Dedifferentiated amniotic fluid mesenchymal stem cell (primary cell): ENCODE data around the gene NOL4L.

Experiments used
- DNase-seq: peaks from one replicate; pipeline ENCODE4 v3.0.0-alpha.2; 2016; ENCODE audit errors: extremely low spot score

The NOL4L gene

DNA sequence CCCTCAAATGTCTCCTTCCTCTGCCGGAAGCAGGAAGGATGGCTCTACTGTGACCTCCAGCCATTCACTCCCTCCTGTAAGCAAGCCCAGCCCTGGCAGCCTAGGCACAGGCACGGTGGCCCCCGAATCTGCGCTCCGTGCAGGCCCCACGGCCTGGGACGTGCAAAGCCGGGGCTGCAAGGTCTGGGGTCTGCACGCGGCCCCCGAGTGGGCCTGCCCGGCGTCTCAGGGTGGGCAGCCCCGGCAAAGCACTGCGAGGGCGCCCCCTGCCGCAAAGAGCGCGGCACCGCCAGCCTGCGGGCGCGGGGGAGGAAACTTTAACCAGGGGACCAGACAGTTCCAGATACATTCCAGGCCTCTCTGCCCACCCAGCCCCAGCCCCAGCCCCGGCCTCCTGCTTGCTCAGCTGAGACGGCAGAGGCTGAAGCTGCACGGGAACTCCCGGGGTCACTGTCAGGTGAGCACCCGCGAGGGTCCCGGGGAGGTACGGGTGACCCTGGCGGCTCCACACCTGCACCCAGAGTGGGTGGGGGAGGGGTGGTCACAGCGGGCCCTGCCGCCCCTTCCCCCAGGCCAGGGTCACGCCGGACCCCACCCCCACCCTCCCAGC, 128.2 kb downstream of the NOL4L start:
- DNase-seq, result peak; percentile 19

DNA sequence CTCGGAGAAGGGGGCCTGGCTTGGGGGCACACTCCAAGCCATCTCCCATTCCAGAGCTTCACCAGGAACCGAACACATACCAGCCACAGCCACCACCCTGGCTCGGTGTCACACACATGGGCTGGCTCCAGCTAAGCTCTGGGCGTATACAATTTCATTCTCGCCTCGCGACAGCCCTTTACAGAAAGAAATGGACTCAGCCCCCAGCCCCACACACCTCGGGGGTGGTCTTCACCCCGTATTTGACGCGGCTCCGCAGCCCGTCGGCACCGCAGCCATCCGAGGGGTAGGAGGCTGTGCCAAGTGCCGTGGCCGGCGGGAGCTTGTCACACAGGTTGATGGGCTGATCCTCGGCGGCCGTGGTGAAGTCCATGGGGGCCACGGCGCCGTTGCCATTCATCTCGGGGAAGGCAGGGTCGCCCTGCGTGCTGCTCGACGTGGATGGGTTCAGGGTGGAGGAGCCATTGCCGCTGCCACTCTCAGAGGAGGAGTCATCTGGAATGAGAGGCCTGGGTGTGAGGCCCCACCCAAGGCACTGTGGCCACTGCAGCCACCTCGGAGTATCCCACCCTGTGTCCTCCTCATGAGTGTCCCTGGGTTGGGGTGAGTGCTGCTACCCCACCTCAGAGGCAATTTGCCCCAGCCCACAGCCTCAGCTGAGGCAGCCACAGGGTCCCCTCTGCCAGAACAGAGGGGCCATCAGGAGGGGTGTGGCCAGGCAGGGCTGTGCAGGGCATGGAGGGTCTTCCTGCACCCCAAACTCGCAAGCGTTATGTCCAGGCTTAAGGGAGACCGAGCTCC, 129.0 kb downstream of the NOL4L start:
- no peak for DNase-seq

DNA sequence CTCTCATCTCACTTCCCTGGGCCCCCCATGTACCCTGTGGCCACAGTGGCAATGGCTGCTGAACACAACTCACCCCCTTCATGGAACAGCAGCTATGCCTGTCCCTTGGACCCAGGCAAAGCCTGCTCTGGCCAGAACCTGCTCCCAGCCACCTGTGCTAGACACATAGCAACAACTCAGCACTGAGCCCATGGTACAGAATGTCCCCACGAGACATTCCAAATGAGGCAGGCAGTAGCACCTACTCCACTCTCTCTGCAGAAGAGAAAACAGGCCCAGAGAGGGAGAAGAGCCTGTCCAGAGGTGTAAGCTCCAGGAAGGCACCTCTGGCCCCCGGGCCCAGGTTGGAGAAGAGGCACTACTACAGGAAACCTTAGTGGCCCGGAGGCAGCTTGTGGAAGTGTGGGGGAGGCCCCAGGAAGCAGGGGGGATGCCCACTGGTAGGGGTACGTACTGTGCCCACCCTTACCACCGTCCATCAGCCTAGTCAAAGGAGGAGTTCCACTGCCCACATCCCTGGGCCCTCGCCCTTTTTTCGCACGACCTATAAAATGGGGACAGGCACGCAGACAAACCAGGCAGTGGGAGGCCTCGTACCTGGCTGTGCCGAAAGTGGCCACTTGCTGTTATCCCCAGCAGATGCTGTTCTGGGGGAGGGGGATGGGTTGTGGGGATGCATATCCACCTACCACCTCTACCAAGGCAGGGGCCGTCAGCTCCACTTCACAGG, 129.8 kb downstream of the NOL4L start:
- DNase-seq, result no peak

DNA sequence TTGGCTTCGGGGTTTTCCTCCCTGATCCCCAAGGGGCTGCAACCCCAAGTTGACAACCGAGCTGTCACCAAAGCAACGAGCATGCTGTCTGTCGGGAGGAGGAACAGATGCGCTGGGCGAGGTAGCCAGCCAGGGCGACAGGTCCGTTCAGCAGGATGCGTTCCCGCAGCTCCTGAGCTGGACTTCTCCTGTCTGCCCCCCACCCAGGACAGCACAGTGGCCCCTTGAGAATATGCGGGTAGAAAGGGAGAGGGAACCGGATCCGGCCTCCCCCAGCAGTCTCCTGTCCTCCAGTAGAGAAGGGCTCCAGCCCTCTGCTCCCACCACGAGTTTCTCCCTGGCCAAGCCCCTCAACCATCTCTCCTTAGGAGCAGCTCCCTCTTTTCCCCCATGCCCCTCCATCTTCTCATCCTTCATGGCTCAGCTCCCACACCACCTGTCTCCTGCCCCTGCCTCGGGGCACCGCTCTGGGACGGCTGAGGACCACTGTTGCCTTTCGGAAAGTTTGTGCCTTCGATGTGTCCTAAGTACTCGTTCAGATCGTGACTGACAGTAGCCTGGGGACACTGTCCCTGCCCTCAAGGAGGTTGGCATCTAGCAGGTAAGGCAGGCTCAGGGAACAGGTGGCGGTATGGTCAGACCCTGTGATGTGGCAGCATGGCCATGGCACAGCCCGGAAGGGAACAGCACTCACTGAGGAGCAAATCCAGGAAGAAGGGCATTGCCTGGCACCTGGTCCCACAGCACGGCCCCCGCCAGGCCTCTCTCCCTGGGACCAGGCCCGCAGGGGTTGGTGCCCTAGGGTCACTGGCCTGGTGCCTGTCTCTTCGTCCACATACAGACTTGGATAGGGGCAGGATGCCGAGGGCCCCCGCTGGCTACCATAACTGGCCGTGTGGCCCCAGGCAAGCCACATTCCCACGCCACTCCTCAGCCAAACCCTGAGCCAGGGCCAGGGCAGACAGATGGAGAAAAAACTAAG, 130.7 kb downstream of the NOL4L start:
- DNase-seq, result no peak

DNA sequence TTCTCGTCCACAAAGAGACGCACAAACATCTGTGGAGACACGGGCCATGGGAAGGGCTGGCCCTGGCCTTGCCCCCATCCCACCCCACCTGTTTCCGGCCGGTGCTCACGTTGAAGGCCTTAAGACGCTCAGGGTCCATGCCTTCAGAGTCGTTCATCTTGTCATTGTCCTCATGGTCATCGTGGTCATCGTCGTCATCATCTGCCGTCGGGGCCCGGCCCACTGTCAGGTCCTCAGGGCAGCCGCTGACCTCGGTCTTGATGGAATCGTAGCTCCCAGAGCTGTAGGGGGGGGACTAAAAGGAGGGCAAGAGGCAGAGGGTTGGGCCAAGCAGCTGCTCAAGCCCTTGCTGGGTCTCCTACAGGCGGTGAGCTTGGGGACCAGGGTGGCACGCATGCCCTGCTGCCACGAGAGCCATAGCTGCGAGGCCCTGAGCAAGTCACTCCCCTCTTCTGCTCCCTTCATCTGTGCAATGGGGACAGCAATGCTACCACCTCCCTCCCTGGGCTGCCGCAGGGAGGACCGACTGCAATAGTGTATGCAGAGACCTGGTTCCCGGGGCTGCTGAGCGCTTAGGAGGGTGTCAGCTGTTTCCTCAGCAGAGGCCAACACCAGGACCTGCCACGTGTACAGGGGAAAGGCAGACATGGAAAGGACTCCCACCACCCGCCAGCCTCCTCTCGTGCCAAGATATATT, 131.5 kb downstream of the NOL4L start:
- no peak for DNase-seq

DNA sequence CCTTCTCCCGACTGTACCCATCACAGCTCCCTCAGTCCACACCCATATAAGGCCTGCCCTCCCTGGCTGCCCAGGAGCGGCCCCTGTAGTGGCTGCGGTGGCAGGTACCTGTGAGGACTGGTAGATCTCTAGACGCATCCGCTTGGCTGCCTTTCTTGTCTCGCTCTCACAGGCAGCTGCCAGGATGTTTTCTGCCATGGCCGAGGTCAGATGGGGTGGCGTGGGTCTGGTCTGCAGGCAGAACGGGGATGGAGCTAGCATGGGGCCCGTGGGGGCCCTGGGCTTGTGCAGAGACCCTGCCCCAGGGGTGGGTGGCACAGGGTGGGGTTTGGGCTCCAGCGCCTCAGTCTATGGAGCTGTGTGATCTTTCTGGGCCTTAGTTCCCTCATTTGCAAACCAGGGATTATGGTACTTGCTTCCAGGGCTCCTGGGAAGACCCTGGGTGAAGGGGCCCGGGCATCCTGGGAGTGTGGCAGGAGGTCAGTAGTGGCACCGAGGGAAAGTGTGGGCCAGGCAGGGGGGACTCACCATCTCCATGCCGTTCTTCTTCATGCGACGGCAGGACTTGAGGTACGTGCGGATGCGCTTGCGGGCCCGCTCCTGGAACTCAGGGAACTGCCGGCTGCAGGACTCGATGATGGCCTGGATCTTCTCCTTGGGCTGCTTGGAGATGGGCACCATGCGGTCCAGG, 132.2 kb downstream of the NOL4L start:
- no peak for DNase-seq

DNA sequence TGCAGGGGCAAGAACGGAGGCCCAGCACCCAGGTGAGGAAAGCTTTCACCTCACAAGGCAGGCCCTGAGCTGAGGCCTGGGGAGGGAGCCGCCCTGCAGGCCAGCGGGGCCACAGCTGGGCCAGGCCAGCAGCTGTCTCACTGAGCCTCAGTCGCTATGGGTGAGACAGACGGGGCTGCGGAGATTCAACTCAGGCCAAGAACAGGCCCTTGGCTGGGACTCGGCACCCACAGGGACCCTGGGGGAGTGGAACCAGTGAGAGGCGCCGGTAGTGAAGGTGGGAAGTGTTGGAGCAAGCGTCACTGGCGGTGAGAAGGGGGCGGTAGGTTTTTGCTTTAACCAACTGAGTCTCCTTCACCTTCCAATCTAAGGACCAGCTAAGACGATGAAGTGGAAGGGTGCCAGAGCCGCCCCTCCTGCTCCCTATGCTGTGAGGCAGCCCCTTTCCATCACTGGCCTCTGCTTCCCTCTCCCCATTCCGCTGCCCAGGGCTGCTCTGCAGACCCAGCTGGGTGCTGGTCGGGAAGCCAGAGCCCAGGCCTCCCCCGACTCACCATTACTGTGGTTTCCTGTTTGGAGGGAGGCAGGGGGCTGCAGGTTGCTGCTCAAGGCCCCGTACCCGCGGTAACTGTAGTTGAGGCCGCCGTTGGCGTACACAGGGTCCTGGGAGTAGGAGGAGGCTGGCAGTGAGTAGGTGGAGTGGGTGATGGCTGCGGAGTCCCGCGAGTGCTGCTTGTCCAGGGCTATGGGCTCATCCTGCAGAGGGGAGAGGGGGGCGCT, 133.3 kb downstream of the NOL4L start:
- no peak for DNase-seq

DNA sequence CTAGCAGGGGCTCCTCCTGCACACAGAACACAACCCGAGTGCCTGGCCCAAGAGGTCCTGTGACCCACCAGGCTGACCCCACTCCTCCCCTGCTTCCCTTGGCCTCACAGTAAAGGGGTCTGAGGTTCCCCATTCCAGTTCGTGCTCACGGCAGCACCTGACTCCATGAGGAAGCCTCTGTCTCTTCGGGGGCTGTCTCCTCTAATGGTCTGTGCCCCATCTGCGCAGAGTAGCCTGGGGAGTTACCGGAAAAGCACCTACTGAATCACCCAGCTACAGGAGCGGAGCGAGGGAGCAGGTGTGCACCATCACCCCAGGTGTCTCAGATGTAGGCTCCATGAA, 133.8 kb downstream of the NOL4L start:
- DNase-seq, result no peak

DNA sequence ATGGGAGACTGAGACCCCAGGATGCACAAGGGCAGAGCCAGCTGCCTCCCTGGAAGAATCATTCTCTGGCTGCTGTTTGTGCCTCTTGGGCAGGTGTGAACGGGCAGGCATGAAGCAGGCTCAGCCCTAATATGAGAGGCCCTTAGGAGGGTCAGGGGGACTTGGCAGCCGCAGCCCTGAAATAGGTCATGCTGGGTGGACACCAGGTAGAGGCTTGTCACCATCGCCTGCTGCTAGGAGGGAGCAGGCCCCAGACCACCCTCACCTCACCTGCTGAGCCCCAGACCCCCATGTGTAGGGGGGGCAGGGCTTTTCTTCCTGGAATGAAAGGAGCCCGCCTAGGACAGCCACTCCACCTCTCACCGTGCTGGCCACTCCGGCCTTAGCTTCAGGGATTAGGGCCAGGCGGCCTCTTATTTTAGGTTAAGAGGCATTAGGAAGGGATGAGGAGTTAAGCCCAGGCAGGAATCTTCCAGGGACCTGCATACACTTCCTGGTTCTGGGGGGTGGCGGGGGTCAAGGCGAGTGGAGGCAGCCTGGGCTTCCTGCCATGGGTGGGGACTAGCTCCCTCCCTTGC, 134.6 kb downstream of the NOL4L start:
- DNase-seq, result no peak

DNA sequence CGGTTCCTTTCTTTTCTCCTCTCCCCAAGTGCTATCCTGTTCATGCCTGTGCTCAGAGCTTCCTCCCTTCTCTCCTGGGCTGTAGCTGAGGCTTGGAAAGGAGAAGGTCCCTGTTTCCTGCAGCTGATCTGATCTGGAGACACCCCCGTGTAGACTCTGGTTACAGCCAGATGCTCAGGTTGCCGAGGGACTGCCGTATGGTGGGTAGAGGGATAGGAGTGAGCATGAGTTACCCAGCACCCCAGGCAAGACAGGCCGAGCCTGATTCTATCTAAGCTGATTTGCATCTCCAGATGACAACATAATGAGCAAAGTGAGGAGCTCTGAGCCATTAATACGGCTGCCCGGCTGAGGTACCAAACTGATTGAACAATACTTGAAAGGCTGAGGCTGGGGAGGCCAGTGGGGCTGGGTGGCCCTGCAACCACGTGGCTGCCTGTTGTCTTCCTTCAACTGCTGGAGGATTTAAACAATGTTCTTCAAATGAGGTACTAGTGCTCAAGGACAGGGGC, 135.2 kb downstream of the NOL4L start:
- no peak for DNase-seq

DNA sequence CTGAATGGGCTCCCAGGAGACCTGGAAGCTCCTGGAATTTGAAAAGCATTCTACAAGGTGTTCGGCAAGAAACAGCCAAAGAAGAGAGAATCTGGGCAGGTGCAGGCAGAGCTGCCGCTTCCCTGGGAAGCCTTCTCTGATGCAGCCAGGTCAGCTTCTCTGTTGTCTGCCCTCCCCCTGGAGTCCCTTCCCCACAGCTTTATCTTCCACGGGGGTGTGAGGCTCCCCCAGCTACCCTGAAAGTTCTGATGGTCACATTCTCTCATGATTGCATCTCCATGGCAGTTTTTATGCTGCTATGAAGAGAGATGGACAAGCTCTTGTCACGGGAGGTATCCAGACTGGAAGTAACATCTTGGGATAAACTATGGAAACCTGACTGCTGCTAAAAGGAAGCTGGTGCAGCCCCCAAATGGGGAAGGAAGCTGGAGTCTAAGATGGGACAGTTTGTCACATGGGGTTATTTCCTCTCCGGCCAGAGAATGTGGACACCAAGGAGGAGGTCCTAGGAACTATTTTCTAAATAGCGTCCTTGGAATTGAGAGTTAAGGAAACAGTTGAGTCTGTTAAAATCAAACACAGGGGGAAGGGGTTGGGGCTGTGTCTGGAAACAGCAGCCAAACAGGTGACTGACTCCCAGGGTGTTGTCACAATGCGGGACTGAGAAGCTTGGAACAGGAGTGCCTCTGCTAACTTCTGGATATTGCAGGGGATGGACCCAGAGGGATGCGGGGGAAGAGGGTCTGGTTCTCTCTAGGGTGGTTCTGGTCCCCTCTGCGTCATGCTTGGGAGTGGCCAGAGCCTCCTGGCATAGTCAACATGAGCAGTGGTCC, 135.9 kb downstream of the NOL4L start:
- DNase-seq, result no peak

DNA sequence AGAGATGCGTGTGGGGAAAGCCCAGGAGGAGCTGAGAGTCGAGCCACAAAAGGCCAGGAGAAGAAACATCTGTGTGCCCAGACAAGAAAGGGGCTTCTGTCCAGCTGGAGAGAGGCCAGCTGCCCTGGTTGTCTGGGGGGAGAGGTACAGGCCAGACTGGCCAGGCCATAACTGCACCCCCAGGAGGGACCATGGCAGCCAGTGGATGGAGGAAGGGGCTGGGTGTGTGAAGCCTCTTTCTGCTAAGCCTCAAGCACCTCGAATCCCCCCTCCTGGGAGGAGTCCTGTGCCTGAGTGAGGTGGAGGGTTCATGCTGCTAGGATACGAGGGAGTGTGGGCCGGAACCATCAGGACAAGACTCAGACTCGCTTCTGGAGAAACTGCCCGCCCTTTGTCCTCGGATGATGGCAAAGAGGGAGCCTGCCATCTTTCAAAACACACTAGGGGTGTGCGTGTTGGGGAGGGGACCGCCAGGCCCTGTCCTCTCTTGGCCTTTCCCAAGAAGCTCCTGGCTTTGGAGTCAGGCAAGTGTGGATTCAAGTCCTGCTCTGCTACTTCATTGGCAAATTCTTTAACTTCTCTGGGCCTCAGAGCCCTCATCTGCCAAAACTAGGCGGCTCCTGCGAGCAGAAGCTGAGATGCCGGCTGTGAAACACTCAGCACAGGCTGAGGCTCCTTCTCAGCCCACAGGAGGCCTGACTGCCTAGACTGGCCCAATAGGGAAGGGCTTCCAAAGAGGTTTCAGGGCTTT, 136.7 kb downstream of the NOL4L start:
- DNase-seq, result no peak

DNA sequence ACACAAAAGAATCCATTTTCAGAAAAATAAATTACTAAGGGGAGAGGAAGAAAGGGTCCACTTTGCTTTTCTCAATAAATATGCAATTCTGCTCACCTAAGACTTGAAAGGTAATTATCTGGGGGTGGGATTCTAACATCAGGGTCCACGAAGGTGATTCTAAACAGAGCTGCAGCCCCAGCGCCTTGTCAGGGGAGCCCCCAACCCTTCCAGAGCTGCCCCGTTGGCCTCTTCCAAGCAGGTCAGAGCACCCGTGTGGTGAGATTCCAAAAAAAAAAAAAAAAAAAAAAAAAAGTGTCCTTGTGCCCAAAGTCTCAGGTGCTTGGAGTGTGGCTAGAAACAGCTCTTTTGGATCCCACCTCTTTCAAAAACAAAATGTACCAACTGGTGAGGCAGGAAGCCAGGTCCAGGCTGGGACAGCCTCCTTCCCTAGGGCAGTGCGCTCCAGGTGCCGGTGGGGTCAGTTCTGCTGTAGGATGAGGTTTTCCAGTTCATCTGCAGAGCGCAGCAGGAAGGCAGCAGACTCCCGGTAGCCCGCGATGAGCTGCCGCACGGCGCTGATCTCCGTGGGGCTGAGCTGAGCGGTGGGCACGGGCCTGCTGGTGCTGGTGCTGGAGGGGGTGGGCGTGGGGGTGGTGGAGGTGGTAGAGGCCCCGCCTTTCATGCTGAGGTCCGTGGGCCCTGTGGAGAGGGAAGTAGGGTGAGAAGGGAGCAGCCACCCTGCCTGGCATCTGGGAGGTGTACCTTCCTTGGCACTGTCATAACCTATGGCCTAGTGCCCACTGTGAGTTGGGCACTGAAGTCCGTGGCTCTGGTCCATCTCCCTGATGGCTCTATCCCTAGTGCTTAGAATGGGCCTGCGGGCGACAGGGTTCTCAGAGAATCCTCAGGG, 137.8 kb downstream of the NOL4L start:
- DNase-seq, result no peak

DNA sequence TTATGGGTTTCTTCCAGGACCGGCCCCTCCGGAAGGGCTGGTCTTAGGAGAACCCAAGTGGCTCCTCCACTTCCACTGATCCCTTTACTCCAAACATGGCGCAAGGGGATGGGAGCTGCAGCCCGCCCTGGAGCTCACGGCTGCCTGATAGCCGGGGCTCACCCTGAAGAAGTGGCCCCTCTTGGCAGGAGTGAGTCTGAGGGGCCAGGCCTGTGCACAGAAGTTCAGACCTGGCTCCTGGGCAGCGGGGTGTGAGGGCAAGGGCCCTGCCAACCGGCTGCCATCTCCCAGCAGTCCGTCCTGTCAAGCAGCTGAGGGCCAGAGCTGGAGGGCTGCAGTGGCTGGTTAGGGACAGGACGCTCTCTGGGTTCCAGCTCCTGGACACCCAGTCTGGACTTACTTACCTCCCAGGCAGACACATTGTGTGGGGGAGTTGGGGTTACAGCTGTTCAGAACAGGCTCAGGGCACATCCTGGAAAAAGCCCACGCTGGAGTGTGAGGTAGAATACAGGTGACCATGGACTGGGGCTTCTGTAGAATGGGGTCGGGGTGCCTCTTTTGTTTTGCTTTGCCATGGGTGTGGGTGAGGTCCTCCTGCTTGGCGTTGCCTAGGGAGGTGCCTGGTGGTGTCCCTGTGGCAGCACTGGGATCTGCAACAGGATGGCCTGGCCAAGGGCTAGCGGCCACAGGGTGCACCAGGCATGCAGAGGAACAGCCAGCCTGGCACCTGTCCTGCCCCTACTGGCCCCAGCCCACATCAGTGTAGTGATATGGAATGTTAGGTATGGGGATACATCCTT, 138.6 kb downstream of the NOL4L start:
- no peak for DNase-seq

DNA sequence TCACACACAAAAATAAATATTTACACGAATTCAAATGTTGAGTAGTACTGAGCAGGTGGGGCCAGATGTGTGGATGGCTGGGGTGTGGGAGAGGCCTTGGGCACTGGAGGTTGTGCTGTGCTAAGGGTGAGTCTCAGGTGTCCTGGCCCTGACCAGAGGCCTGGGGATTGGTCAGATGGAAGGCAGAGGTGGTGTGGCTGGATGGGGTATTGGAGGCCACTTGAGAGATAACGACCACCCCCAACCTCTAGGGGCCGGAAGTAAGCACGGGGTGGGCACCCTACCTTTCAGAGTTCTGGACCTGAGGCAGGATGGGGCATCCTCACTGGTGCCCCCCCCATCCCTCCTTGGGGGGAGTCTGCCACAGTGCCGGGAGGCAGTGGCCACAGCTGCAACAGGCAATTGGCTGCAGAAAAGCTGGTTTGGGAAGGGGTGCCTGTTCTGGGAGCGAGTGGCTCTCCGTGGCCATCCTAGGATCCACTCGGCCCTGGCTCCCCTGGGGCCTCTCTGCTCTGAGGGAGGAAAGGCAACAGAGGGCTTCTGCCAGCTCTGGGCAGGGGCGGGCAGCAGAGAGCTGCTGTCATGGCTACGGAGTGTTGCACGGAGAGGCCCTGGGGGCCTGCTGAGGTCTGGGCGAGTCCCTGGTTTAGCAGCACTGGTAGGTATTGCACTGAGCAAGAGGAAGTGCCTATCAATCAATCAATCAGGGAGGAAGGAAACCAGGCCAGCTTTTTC, 139.4 kb downstream of the NOL4L start:
- no peak for DNase-seq
